Loucy (cell line): ENCODE measurements around the gene DCBLD2.

ENCODE experiments used
- H2AFZ ChIP-seq: fragments of 200-600 bp; sonication (generic); 2 replicates; pipeline ENCODE4 v1.6.0; 2016; ENCODE audit warnings: antibody characterized with exemption, mild to moderate bottlenecking, low read length, moderate library complexity
- H3F3A ChIP-seq: fragments of 200-600 bp; 2 replicates; pipeline ENCODE4 v1.6.0; 2016; ENCODE audit warnings: antibody characterized with exemption, low read depth, mild to moderate bottlenecking
- H3K27me3 ChIP-seq: fragments of 200-600 bp; sonication (generic); 2 replicates; pipeline ENCODE4 v1.6.1; 2014; ENCODE audit warnings: low read length, mild to moderate bottlenecking; ENCODE audit not compliant: insufficient read depth, poor library complexity, severe bottlenecking
- H3K36me3 ChIP-seq: fragments of 200-600 bp; sonication (generic); 2 replicates; pipeline ENCODE4 v1.6.1; 2016; ENCODE audit warnings: low read length; ENCODE audit not compliant: insufficient read depth
- H3K4me1 ChIP-seq: fragments of 200-600 bp; sonication (generic); 2 replicates; pipeline ENCODE4 v1.5.1; 2014; ENCODE audit warnings: low read length, mild to moderate bottlenecking; ENCODE audit not compliant: insufficient read depth, poor library complexity, severe bottlenecking
- H3K4me2 ChIP-seq: fragments of 200-600 bp; sonication (generic); 2 replicates; pipeline ENCODE4 v1.6.0; 2014; ENCODE audit warnings: antibody characterized with exemption, low read length, low read depth, mild to moderate bottlenecking; ENCODE audit not compliant: poor library complexity, severe bottlenecking
- H3K4me3 ChIP-seq: fragments of 200-600 bp; sonication (generic); 2 replicates; pipeline ENCODE4 v1.5.1; 2014; ENCODE audit warnings: low read length, mild to moderate bottlenecking, mixed read lengths; ENCODE audit not compliant: poor library complexity, severe bottlenecking
- H3K79me2 ChIP-seq: fragments of 200-600 bp; sonication (generic); 2 replicates; pipeline ENCODE4 v1.6.1; 2014; ENCODE audit warnings: low read length; ENCODE audit not compliant: insufficient read depth
- H3K9ac ChIP-seq: fragments of 200-600 bp; sonication (generic); 2 replicates; pipeline ENCODE4 v1.6.0; 2014; ENCODE audit warnings: mild to moderate bottlenecking, low read depth, low read length, moderate library complexity; ENCODE audit not compliant: poor library complexity, severe bottlenecking
- H3K9me2 ChIP-seq: fragments of 200-600 bp; sonication (generic); replicated peaks from 2 replicates; pipeline ENCODE4 v1.6.1; 2016; ENCODE audit warnings: low read depth, low read length, mixed read lengths
- H3K9me3 ChIP-seq: fragments of 200-600 bp; sonication (generic); 2 replicates; pipeline ENCODE4 v1.6.1; 2014; ENCODE audit warnings: mild to moderate bottlenecking, antibody characterized with exemption, low read length, low read depth; ENCODE audit not compliant: insufficient read depth
- H4K20me1 ChIP-seq: fragments of 200-600 bp; sonication (generic); 2 replicates; pipeline ENCODE4 v1.6.0; 2014; ENCODE audit warnings: antibody characterized with exemption, low read length, mild to moderate bottlenecking; ENCODE audit not compliant: insufficient read depth, poor library complexity, severe bottlenecking
- EZH2phosphoT487 ChIP-seq: fragments of 200-600 bp; IDR thresholded peaks from 2 replicates; pipeline ENCODE4 v1.6.1; 2018; ENCODE audit warnings: antibody characterized with exemption, mild to moderate bottlenecking, moderate library complexity, borderline replicate concordance
- TF ChIP-seq, protein P1 (sequence below): fragments of 200-600 bp; sonication (generic); conservative IDR thresholded peaks from 2 replicates; pipeline ENCODE4 v1.5.1; 2014; ENCODE audit warnings: mild to moderate bottlenecking, antibody characterized with exemption, low read length

The DCBLD2 gene

DNA sequence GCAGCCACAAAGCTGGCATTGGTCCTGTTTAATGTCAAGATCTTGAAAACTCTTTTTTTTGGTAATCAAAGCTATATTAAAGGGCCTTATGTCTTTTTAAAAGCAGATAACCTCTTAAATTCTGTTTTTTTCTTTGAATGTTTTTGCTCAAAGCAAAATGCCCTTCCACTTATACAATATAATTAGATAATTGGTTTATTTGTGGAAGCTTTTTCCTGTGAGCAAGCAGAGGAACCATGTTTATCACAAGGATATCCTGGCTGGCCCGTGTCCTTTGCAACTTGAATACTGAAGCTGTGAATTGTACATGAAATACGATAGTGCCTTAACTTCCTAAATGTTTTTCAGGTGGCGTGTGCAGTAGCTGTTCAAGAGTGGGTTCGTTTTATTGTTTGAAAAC is 135.8 kb downstream of the DCBLD2 start:
- H3K4me3 ChIP-seq, result no peak overlapping the region
- H4K20me1 ChIP-seq, result no peaks in the 10 kb centered on the region
- H3K36me3 ChIP-seq, result no peaks in the 10 kb centered on the region
- H3K4me1 ChIP-seq, result peaks cover 5% of the 10 kb centered on the region
- no peaks in the 10 kb centered on the region for H3K9me3 ChIP-seq
- TF ChIP-seq, protein P1, sequence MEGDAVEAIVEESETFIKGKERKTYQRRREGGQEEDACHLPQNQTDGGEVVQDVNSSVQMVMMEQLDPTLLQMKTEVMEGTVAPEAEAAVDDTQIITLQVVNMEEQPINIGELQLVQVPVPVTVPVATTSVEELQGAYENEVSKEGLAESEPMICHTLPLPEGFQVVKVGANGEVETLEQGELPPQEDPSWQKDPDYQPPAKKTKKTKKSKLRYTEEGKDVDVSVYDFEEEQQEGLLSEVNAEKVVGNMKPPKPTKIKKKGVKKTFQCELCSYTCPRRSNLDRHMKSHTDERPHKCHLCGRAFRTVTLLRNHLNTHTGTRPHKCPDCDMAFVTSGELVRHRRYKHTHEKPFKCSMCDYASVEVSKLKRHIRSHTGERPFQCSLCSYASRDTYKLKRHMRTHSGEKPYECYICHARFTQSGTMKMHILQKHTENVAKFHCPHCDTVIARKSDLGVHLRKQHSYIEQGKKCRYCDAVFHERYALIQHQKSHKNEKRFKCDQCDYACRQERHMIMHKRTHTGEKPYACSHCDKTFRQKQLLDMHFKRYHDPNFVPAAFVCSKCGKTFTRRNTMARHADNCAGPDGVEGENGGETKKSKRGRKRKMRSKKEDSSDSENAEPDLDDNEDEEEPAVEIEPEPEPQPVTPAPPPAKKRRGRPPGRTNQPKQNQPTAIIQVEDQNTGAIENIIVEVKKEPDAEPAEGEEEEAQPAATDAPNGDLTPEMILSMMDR, result no peak
- TF ChIP-seq EZH2phosphoT487, result no peak
- no peaks in the 10 kb centered on the region for H3F3A ChIP-seq
- H3K9ac ChIP-seq, result no peak overlapping the region
- H3K9me2 ChIP-seq, result no peaks in the 10 kb centered on the region
- H2AFZ ChIP-seq, result no peak overlapping the region
- no peak overlapping the region for H3K4me2 ChIP-seq
- no peaks in the 10 kb centered on the region for H3K79me2 ChIP-seq
- H3K27me3 ChIP-seq, result no peaks in the 10 kb centered on the region

DNA sequence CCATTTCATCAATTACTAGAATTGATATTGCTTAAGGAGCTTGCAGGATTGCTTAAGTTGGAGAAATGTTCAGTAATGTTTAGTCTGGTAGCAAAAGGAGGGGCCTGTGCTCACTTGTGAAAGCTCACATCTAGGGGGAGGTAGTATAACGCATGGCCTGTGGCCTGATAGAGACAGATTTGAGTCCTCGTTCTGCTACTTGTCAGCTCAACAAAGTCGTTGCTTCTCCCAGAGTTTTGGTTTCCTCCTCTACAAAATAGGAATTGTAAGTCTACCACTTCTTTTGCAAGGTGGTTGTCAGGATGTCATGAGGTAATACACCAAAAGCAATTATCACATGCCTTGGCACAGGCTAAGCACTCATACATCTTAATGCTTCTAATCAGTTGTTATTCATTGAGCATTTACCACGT is 137.0 kb downstream of the DCBLD2 start:
- H3F3A ChIP-seq, result no peaks in the 10 kb centered on the region
- H3K9me3 ChIP-seq, result no peaks in the 10 kb centered on the region
- H3K79me2 ChIP-seq, result no peaks in the 10 kb centered on the region
- H3K4me3 ChIP-seq, result no peak overlapping the region
- peaks cover 5% of the 10 kb centered on the region for H3K4me1 ChIP-seq
- H3K9ac ChIP-seq, result no peak overlapping the region
- no peak overlapping the region for H2AFZ ChIP-seq
- no peak for TF ChIP-seq EZH2phosphoT487
- TF ChIP-seq, protein P1, result no peak
- H3K36me3 ChIP-seq, result no peaks in the 10 kb centered on the region
- no peaks in the 10 kb centered on the region for H3K9me2 ChIP-seq
- no peak overlapping the region for H3K4me2 ChIP-seq
- H3K27me3 ChIP-seq, result no peaks in the 10 kb centered on the region
- H4K20me1 ChIP-seq, result no peaks in the 10 kb centered on the region

DNA sequence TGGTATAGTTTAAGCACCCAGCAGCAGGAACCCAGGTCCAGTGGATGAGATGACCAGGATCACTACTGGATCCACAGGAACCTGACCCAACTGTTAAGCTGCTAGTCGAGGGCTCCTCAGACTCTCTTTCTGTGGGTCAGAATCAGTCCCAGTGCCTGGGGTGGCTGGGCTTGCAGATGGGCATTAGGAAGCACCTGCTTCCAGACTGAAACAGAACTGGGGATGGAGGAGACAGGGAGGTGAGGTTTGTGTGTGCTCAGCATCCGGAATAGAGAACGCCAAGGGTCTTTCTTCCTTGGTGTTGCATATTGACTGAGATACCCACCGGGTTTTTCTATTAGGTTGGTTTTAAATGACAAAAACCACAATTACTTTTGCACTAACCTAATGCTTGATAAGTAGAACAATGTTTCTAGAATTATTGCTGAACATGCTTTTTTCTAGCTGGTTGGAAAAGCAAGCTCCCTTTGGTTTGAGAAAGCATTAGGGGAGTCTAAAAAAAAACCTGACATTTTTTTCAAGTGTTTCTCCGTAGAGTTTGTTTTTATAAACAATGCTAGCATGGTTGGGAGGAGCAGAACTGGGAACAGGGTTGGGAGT is 137.6 kb downstream of the DCBLD2 start:
- no peaks in the 10 kb centered on the region for H3F3A ChIP-seq
- H3K4me2 ChIP-seq, result no peak overlapping the region
- no peak overlapping the region for H3K4me3 ChIP-seq

More for the DNA sequence above, 137.6 kb downstream of the DCBLD2 start:
- Histone ChIP-seq H3K27me3 (no peaks in the 10 kb centered on the region), H3K79me2 (no peaks in the 10 kb centered on the region), H2AFZ (no peak overlapping the region), H3K36me3 (no peaks in the 10 kb centered on the region), H3K9ac (no peak overlapping the region), H4K20me1 (no peaks in the 10 kb centered on the region), H3K9me3 (no peaks in the 10 kb centered on the region), H3K4me1 (peaks cover 5% of the 10 kb centered on the region), H3K9me2 (no peaks in the 10 kb centered on the region)
- no peak for TF ChIP-seq EZH2phosphoT487
- TF ChIP-seq, protein P1, result no peak
